NCI-H345 (cell line): Measurements from ENCODE around the gene TRIM14.
A peak's percentile ranks its signal among the peaks of the same experiment; 100 is the strongest.
"Not testable (repeated sequence)": the region's sequence is repeated elsewhere in the genome, so short reads cannot be mapped to it uniquely, and the experiment has no call there.

Source experiments
- DNase-seq: peaks from one replicate; lab custom pipeline; 2025; lab: John Stamatoyannopoulos, UW

TRIM14 gene

DNA sequence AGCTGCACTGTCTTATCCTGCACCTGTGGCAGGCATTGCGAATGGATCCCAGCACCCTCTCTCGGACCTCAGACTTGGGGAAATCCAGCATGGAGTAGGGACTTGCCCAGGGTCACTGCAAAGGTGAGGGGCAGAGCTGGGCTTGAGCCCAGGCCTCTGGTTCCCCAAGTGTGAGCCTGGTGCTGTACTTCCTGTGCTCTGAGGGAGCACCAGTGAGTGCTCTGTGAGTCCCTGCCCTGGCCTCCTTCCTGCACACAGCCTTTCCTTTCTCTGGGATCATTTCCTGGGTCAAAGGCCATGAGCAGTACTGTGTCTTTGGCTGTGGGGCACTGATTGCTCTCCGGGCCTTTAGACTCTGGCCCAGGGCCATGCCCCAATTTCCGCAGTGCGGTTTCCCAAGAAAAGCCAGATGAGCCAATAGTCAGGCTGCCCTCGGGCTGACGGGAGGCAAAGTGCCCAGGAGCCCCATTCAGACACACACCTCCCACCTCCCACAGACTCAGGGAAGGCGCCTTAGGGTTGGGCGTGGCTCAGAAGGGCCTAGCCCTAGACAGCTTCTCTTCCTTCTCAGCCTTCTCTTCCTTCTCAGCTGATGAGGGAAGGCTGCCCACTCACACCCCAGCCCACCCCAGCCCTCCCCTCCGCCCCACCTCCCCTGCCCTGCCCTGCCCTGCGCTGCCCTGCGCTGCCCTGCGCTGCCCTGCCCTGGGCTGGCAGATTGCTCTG lies 23.3 kb upstream of the TRIM14 start:
- no peak for DNase-seq

DNA sequence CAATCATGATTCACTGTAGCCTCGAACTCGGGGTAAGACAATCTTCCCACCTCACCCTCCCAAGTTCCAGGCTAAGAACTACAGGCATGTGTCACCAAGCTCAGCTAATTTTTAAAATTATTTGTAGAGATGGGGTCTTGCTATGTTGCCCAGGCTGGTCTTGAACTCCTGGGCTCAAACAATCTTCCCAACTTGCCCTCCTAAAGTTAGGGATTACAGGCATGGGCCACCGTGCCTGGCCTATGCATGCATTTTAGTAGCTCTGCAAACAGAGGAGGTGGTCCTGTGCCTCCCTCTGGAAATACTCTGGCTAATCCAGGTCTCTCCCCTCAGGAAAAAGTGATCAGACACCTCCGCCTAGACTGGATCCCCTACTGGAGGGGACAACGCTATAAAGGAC lies 21.5 kb upstream of the TRIM14 start:
- DNase-seq = no peak

DNA sequence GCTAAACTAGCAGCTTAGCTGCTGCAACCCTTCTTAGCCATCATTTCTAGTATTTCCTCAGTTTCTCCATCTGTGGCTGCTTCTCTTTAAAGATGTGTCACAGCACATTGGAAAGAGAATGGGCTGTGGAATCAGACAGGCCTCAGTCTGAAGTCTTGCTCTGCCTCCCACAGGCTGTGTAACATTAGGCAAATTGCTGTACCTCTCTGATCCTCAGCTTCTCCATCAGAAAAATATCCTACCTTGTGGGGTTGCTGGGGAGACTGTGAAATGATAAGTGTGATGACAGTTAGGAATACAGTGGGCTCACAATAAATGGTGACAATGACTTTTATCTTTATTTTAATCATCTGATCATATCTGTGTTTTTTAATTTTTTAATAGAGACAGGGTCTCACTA lies 17.5 kb upstream of the TRIM14 start:
- no peak for DNase-seq

DNA sequence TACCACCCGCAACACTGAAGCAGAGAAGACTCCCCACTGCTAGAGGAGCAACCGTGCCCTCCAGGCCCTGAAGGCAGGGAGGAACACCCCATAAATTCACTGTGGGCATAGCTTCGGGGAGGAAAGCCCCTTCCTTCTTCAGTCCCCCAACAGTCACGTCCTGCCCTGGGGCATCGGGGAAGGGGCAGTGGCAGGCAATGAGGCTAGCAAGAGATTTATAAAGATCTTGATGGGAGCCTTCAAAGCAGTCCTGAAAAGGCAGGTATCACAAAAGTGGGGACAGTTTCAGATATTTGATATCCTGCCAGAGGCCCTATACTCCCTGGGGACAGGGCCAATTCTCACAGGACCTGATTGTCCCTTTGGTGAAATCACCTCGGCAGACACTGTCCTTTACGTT lies 16.9 kb upstream of the TRIM14 start:
- no peak for DNase-seq

DNA sequence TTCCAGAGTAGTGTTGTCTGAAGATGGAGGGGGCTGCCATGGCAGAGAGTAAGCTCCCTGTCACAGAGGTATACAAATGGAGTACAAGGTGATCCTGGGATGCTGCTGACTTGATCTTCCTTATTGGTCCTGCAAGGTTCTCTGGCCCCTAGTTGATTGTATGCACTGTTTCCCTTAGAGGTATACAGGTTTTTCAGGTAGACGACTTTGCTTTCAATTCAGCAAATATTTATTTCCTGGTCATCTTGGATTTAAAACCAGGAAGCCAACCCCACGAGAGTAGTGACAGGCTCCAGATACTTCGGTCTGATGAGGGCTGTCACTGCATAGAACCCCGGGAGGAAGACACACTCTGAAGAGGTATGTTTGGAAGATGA lies 16.5 kb upstream of the TRIM14 start:
- DNase-seq = no peak

DNA sequence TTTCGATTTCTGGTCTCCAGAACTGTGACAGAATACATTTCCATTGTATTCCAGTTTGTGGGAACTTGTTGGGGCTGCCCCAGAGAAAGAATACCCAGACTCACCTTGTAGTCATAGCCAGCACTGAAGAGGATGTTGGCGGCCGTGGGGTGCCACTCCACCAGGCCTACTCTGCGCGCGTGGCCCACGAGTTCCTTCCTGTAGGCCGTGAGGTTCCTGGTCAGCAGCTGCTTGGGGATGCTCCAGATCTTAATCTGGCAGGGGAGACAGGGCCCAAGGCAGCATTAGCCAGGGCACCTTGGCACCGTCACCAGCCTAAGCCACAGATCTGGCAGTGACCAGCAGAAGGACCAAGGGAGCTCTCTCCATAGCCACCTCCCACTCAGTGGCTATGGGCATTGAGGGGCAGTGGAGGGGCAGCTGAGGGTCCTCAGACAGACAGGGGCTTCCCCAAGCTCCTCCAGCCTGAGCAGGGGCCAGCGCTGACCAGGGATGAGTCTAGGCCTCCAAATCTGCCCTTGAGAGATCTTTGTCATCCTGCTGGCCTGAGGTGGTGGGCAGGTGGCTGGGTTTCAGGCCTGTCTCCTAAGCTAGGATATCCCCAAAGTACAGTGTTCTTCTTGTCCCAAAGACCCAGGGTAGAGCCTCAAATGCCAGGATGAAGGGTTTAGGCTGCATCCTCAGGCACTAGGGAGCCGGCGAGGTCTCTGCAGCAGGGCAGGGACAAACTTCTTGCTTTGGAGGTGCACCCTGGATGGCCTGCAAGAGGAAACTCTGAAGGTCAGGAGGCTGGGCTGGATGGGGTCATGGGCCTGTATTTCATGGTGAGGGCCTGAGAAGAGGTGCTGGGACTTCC lies 15.9 kb upstream of the TRIM14 start:
- no peak for DNase-seq

DNA sequence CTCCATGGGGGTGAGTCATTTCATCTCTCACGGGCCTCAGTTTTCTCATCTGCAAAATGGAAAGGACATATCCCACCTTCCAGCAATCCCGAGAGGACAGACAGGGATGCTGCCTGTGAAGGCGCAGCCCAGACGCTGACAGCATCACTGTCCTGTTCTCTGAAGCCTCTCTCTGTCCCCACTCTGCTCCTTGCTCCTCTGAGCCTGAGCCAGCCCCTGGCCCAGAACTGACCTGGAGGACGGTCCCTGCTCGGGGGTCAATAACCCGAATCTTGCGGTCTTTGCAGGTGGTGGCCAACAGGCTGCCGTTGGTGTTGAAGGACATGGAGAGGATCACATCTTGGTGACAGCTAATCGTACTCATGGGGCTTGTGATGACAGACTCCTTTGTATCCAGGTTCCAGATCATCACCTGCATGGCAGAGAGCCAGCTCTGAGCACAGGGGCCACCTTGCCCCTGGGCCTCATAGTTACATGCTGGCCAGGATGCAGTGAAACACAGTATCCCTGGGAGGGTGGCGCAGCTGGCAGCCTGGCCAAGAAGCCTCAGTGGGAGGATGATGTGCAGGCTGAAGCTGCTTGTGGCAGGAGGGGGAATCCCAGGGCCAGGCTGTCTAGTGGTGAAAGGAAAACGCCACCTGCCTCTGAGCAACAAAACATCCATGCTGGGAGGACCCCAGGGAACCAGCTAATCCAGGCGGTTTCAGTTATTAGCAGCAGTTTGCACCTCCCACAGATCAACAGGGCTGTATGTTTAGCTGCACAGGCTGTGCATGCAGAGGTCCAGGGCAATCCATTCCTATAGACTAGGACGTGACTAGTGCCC lies 14.0 kb upstream of the TRIM14 start:
- peak; percentile 97 for DNase-seq

DNA sequence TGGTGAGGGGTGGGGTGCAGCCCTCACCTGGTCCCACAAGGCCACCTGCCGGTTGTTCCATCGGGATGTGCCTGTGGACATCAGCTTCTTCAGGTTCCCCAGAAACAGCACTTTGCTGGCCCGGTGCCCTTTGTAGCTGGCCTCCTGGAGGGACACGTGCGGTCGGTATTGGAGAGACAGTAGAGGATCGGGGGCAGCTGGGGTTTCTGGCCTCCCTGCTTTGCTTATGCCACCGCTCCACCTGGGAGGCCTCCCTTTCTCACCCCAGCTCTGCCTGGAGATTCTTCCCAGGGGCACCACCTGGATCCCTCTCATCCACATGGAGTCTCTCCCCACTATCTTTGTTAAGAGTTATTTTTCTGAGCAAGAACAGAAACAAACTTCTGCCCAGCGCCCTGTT lies 13.1 kb upstream of the TRIM14 start:
- DNase-seq = no peak

DNA sequence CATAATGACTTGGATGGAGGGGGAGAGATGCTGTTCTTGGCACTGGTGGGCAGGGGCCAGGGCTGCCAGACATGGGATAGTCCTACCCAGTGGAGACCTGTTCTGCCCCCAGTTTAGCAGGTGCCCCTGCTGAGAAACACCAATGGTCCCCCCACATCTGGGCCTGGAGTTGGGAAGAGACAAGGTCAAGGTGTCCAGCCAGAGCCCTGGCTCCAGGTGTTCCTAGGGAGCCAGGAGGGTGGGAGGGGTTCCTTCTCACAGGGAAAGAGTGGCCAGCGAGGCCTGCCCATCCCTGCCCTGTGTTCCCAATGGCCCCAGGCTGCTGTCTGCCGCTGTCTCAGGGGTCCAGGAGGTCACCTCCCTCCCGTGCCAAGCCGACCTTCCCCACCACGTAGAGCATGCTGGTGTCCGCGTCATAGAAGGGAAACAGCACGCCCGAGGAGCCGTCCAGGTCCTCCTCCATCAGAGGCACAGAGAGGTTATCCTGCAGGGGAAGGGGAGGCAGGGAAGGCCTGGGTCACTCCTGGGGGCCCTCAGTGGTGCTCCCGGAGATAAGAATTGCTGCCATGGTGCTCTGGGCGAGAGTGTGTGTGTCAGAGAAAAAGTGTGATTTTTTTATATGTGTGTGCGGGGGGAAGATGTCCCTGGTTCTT lies 11.7 kb upstream of the TRIM14 start:
- no peak for DNase-seq

DNA sequence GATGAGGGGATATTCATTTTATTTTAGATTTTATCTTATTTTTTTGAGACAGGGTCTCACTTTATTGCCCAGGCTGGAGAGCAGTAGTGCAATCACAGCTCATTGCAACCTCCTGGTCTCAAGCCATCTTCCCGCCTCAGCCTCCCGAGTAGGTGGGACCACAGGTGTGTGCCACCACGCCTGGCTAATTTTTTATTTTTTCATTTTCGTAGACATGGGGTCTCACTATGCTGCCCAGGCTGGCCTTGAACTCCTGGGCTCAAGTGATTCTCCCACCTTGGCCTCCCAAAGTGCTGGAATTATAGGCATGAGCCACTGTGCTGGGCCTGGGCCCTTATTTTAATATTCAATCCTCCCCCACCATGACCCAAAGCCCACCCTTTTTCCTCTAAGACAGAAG lies 11.0 kb upstream of the TRIM14 start:
- DNase-seq = not testable (repeated sequence)

DNA sequence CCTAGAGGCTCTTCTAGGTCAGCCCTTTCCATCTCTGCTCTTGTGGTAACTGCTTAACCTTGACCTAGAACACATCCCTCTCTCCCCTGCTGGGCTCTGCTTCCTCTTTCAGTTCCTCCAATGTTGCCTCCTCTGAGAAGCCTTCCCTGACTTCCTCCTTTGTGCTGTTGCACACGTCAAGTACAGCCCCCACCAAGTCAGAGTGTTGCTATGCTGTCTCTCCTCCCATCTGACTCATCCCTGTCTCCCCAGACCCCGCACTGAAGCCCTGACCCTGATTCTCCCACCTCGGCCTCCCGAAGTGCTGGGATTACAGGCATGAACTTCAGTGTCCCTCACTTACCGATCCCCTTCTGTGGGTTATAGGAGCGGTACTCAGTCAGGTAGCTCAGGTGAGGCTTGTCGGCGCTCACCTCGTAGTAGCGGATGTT lies 10.4 kb upstream of the TRIM14 start:
- DNase-seq = no peak

DNA sequence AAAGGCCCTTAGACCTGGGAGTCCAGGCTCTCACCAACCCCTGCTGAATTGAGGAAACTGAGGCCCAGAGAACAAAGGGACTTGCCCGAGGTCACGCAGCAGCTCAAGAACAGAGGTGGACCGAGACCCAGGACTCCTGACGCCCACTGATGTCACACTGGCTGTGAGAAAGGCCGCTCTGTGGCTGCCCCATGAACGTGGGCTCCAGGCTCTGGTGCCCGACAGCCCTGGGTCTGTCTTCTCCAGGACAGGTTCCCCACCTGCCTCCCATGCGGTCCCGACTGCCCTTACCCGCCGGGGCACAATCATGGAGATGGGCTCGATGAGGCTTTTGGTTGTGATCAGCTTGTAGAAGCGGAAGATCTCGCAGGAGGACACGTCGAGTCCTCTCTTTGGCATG lies 9.3 kb upstream of the TRIM14 start:
- no peak for DNase-seq

DNA sequence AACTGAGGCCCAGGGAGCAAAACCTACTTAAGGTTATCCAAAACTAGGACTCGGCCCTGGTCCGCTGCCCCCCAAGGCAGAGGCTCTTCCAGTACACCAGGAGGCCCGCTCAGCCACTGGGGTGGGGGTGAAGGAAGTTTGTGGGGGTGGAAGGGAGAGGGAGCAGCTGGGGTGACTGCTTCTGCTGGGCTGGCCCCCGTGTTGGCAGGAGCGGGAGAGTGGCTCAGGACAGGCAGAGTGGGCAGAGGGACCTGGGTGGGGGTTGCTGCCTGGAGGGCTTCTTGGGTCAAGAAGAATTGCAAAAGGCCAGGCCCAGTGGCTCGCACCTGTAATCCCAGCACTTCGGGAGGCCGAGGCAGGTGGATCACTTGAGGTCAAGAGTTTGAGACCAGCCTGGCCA lies 8.2 kb upstream of the TRIM14 start:
- no peak for DNase-seq

DNA sequence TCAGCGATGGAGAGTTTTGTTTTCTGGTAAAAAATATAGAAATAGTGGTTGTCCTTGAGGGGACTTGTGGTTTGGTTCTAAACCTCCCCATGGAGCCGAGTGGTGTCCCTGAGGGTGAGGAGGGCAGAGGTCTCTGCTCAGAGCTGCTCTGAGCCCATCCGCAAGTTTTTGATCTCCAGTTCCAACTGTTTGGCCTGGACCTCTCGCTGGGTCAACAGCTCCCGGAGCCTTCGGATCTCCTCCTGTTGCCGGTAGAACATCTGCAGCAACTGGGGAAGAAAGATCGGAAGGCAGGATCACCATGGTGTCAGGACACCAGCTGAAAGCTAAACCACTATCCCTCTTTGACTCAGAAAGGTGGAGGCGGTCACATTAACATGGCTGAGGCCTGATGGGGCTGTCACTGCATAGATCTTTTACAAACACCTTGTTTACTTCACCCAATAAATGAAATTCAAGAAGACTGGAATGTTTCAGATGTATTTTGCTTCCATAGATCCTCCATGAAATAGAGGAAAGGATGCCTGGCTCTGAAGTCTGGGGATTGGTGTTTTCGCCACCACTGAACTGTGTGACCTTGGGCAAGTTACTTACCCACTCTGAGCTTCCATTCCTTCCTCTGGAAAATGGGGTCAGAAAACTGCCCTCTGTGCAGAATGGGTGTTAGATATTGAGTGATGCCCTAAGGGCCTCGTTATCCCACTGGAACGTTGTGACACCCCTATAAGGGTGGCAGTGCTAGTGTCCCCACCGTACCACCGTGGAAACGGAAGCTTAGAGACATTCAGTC lies 5.8 kb upstream of the TRIM14 start:
- no peak for DNase-seq

DNA sequence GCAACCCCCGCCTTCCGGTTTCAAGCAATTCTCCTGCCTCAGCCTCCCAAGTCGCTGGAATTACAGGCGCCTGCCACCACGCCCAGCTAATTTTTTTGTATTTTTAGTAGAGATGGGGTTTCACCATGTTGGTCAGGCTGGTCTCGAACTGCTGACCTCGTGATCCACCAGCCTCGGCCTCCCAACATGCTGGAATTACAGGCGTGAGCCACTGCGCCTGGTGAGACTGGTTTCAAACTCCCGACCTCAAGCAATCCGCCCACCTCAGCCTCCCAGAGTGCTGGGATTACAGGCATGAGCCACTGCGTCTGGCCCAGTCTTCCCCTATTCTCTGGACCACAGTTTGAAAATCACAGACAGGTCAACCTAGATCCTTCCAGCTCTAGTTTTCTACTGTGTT lies 5.1 kb upstream of the TRIM14 start:
- DNase-seq = not testable (repeated sequence)

DNA sequence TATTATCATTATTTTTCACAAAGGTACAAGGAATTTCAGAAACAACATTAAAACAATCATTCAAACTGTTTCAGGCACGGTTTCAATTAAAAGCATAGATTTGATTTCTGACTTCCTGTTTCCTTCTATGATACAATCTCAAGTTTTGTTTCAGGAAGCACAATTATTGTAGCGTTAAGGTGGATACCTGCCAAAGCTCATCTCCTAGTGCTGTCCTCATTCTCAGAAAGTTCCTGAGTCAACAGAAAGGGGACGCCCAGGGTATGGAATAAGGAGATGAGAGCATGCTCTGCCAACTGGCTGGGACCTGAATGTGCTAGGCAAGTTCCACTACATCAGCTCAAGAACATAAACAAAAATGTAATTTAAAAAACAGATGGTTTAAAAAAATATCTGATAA lies 2.0 kb upstream of the TRIM14 start:
- DNase-seq = no peak

DNA sequence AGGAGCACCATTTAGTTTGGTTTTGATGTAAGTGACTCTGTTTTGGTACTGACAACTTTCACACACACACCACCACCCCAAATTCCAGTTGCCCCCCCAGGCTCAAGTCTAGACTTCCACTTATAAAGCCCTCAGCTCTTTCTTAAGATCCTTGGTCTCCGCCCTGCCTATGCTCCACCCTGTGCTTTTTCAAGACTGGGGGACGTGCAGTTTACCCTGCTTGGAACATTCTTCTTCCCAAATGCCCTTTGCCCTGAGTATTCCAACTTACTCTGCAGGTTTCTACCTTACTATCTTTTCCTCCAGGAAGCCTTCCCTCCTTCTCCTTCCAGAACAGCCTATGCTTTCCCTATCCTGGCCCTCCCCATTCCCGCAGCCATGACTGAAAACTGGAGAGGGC lies 1.5 kb upstream of the TRIM14 start:
- DNase-seq = no peak

DNA sequence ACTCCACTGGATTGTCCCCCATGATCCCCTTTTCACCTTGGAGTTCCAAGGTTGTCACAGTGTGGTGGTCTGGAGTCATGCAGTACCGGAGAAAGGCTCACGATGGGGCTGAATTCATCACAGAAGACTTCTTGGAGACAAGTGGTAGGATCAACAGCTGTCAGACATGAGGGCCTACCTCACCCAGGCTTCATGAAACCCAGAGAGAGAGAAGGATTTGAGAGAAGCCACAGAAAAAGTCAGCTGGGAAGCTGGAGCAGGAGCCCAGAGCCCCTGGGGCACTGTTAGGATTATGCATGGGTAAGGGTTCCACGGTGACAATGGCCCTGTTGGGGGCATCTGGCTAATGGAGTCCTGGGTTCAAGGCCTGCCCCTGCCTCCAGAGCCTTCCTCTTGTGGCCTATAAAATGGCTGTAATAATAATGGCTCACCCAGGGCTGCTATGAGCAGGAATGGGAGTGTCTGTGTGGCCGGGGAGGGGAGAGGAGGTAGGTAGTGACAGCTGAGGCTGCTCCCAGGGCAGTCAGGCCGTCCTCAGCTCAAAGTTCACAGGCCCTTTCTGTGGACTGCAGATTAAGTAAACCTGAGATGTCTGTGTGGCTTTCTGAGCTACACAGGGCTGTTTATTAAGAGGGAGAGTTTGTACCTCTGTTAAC lies 910 bp downstream of the TRIM14 start:
- DNase-seq = no peak

DNA sequence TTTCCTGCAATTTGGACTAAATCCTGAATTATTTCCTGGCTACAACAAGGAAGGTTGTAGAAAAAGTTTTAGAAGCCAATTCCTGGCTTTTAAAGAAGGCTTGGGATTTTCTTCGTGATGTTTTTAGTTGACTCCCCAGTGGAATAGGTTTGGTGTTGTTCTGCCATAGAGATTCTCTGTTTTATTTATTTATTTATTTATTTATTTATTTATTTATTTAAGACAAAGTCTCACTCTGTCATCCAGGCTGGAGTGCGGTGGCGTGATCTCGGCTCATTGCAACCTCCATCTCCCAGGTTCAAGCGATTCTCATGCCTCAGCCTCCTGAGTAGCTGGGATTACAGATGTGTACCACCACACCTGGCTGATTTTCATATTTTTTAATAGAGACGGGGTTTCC lies 1.9 kb downstream of the TRIM14 start:
- DNase-seq = not testable (repeated sequence)

DNA sequence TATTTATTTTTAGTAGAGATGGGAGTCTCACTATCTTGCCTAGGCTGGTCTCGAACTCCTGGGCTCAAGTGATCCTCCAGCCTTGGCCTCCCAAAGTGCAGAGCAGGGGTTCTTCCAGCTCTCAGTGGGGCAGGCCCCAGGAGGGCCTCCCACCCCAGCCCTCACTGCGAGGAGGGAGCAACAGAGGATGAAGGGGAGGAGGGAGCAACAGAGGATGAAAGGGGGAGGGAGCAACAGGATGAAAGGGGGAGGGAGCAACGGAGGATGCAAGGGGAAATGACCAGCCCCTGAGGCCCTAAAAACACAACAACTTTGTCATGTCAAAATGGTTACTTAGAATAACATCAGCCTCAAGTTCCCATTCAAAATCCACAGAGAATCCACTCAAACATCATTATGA lies 10.0 kb downstream of the TRIM14 start:
- DNase-seq = no peak

DNA sequence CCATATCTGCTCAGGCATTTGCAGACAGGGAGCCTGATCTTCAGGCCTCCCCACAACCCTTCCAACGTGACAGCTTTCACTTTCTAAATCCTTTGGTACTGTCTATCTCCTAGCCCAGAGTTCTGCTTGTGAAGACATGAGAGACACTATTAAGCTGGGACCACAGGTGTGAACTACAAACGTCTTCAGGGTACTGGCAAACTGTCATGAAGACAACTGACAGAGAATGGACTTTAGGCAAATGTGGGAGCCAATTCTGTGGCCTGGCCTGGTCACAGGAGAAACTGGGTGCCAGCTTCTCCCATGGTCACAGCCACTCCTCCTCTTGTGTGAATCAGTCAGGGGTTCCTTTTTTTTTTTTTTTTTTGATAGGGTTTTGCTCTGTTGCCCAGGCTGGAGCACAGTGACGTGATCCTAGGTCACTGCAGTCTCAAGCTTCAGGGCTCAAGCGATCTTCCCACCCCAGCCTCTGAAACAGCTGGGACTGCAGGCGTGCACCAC lies 10.4 kb downstream of the TRIM14 start:
- no peak for DNase-seq
